C4-2B (cell line): ENCODE data around the gene FOXQ1.

ENCODE experiments used
- ZFX ChIP-seq: fragments of 450-650 bp; IDR thresholded peaks from 2 replicates; pipeline ENCODE4 v1.6.1; 2017
- TF ChIP-seq, protein P1 (sequence below): fragments of 450-650 bp; conservative IDR thresholded peaks from 2 replicates; pipeline ENCODE4 v1.5.1; 2017; ENCODE audit warnings: mild to moderate bottlenecking

DNA sequence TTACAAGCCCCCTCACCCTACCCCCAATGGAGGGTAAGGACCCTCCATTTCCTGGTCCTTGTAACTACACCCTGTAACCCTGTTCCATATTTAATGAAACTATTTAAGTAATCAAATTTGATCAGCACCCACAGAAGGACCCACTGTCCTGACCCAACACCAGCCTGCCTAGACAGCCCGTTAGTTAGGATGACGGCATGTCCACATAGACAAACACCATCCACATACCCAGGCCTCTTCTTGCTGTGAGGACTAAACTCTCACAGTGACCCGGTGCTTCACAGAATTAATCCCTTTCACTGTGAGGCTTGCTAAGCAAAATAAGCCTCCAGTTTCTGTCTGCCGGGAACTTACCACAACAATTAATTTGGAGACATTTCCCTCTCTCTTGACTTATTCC lies 32.8 kb upstream of the FOXQ1 start:
- TF ChIP-seq, protein P1, sequence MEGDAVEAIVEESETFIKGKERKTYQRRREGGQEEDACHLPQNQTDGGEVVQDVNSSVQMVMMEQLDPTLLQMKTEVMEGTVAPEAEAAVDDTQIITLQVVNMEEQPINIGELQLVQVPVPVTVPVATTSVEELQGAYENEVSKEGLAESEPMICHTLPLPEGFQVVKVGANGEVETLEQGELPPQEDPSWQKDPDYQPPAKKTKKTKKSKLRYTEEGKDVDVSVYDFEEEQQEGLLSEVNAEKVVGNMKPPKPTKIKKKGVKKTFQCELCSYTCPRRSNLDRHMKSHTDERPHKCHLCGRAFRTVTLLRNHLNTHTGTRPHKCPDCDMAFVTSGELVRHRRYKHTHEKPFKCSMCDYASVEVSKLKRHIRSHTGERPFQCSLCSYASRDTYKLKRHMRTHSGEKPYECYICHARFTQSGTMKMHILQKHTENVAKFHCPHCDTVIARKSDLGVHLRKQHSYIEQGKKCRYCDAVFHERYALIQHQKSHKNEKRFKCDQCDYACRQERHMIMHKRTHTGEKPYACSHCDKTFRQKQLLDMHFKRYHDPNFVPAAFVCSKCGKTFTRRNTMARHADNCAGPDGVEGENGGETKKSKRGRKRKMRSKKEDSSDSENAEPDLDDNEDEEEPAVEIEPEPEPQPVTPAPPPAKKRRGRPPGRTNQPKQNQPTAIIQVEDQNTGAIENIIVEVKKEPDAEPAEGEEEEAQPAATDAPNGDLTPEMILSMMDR = no peak
- TF ChIP-seq ZFX = no peak
